Kidney epithelial cell (primary cell): Measurements from ENCODE around the gene TRAF2. TPM values are rescaled to one million over a fixed set of nuclear protein-coding genes. Genes with fewer than 3 reads are reported as not detected.

Experiments used
- DNase-seq: peaks from one replicate; pipeline ENCODE4 v3.0.0-alpha.2; 2010; ENCODE audit warnings: low read depth
- H3K27me3 ChIP-seq: 2 replicates; pipeline ENCODE4 v1.6.0; 2011; ENCODE audit warnings: low read length; ENCODE audit not compliant: control insufficient read depth, insufficient read depth
- H3K36me3 ChIP-seq: 2 replicates; pipeline ENCODE4 v1.5.1; 2011; ENCODE audit warnings: low read length; ENCODE audit not compliant: control insufficient read depth, insufficient read depth
- H3K4me3 ChIP-seq: 2 replicates; pipeline ENCODE4 v1.5.1; 2011; ENCODE audit warnings: low read depth, mild to moderate bottlenecking, control low read depth, low read length
- CTCF ChIP-seq: IDR thresholded peaks from 2 replicates; pipeline ENCODE4 v1.5.1; 2011; ENCODE audit warnings: mild to moderate bottlenecking, moderate library complexity, low read length, control low read depth, inconsistent platforms; ENCODE audit not compliant: insufficient read depth, poor library complexity, severe bottlenecking
- total RNA-seq: library from RNA; depleted of rRNA; stranded (reverse); fragments of >200 nt; gene quantifications from 2 replicates; pipeline ENCODE4 v1.2.3, GENCODE V29; 2015

Gene TRAF2
- total RNA-seq, 1 donor from 2014 or later, result 17.5 TPM

- no peak overlapping the region for H3K4me3 ChIP-seq
- DNase-seq, result no peak
- TF ChIP-seq CTCF, result no peak
- peaks cover 5% of the 10 kb centered on the region for H3K27me3 ChIP-seq
- no peaks in the 10 kb centered on the region for H3K36me3 ChIP-seq
Observed at GRCh38 chr9:136964171-136964689, 77.9 kb downstream of the TRAF2 start.

- no peak overlapping the region for H3K4me3 ChIP-seq
- H3K36me3 ChIP-seq, result no peaks in the 10 kb centered on the region
- DNase-seq, result no peak
- H3K27me3 ChIP-seq, result peaks cover 5% of the 10 kb centered on the region
- no peak for TF ChIP-seq CTCF
Observed at GRCh38 chr9:136964833-136965422, 78.6 kb downstream of the TRAF2 start.

GRCh38 chr9:136965771-136966484 is 79.6 kb downstream of the TRAF2 start:
- no peak for DNase-seq
- H3K4me3 ChIP-seq, result no peak overlapping the region
- no peak for TF ChIP-seq CTCF
- H3K36me3 ChIP-seq, result no peaks in the 10 kb centered on the region
- H3K27me3 ChIP-seq, result peaks cover 7% of the 10 kb centered on the region

GRCh38 chr9:136968333-136969127 is 82.2 kb downstream of the TRAF2 start:
- no peak for TF ChIP-seq CTCF
- Histone ChIP-seq H3K27me3 (peaks cover 7% of the 10 kb centered on the region), H3K4me3 (no peak overlapping the region), H3K36me3 (no peaks in the 10 kb centered on the region)
- DNase-seq, result no peak

GRCh38 chr9:136969150-136969549 is 82.8 kb downstream of the TRAF2 start:
- Histone ChIP-seq H3K27me3 (peaks cover 7% of the 10 kb centered on the region), H3K4me3 (no peak overlapping the region), H3K36me3 (no peaks in the 10 kb centered on the region)
- TF ChIP-seq CTCF, result no peak
- no peak for DNase-seq
